Measurements from ENCODE around the gene PTX4.

The PTX4 gene

GRCh38 chr16:1488619-1489018 lies at the start of gene PTX4:
PTX4 (minus strand) TSS chr16:1488944; CDS start chr16:1488909, 35 bp downstream.
- Histone ChIP-seq H3K36me3 (ENCODE audit: control insufficient read depth, insufficient read depth, low read length) (no peaks in the 10 kb centered on the region), H3K27me3 (replicated peaks; ENCODE audit: control insufficient read depth, insufficient read depth, low read length) (no peaks in the 10 kb centered on the region), H3K4me3 (replicated peaks; ENCODE audit: low read depth, low read length) (no peak within 1 kb of the TSS)
- DNase-seq (ENCODE audit: extremely low read depth, insufficient read length): no peak
- no peak for TF ChIP-seq CTCF (IDR thresholded peaks at IDR 0.05; ENCODE audit: insufficient read depth, low read length, poor library complexity, severe bottlenecking)

DNA sequence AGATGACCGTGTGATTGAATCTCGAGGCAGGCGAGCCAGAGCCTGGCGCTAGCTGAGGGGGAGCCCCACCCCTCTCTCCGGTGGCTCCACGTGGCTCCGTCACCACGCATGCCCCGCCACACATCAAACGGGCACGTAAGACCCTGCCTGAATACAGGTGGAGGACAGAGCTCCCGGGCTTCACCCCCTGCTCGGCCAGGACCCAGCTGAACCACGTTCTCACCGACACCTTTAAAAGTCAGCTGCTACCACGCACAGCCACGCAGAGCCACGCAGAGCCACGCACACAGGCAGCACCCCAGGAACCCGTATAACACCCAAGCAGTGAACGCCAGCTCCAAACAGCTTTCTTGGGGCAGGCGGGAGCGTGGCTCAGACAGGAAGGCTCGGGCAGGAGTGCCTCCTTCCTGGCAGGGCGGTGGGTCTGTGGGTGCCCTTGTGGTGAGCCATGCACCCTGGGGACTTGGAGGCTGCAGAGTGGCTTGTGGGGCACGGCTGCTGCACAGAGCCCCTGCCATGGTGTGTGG lies 49.1 kb upstream of the PTX4 start:
- Histone ChIP-seq H3K4me3 (replicated peaks; ENCODE audit: low read depth, low read length) (no peak overlapping the region), H3K27me3 (replicated peaks; ENCODE audit: control insufficient read depth, insufficient read depth, low read length) (no peaks in the 10 kb centered on the region; the same call in 1 of the 2 replicates), H3K36me3 (ENCODE audit: control insufficient read depth, insufficient read depth, low read length) (no peaks in the 10 kb centered on the region)
- no peak for TF ChIP-seq CTCF (IDR thresholded peaks at IDR 0.05; ENCODE audit: insufficient read depth, low read length, poor library complexity, severe bottlenecking)
- no peak for DNase-seq (ENCODE audit: extremely low read depth, insufficient read length)

GRCh38 chr16:1537138-1537577 lies 48.4 kb upstream of the PTX4 start:
- DNase-seq (ENCODE audit: extremely low read depth, insufficient read length): no peak
- no peaks in the 10 kb centered on the region for H3K36me3 ChIP-seq (ENCODE audit: control insufficient read depth, insufficient read depth, low read length)

GRCh38 chr16:1536601-1537000 lies 47.9 kb upstream of the PTX4 start:
- no peaks in the 10 kb centered on the region; the same call in 1 of the 2 replicates for H3K27me3 ChIP-seq (replicated peaks; ENCODE audit: control insufficient read depth, insufficient read depth, low read length)
- no peak for TF ChIP-seq CTCF (IDR thresholded peaks at IDR 0.05; ENCODE audit: insufficient read depth, low read length, poor library complexity, severe bottlenecking)
- no peak for DNase-seq (ENCODE audit: extremely low read depth, insufficient read length)
- H3K4me3 ChIP-seq (replicated peaks; ENCODE audit: low read depth, low read length): no peak overlapping the region
- H3K36me3 ChIP-seq (ENCODE audit: control insufficient read depth, insufficient read depth, low read length): no peaks in the 10 kb centered on the region

More at GRCh38 chr16:1537138-1537577, 48.4 kb upstream of the PTX4 start:
- Histone ChIP-seq H3K27me3 (replicated peaks; ENCODE audit: control insufficient read depth, insufficient read depth, low read length) (no peaks in the 10 kb centered on the region; the same call in 1 of the 2 replicates), H3K4me3 (replicated peaks; ENCODE audit: low read depth, low read length) (no peak overlapping the region)
- no peak for TF ChIP-seq CTCF (IDR thresholded peaks at IDR 0.05; ENCODE audit: insufficient read depth, low read length, poor library complexity, severe bottlenecking)

GRCh38 chr16:1535391-1536291 lies 46.9 kb upstream of the PTX4 start:
- Histone ChIP-seq H3K4me3 (replicated peaks; ENCODE audit: low read depth, low read length) (no peak overlapping the region), H3K36me3 (ENCODE audit: control insufficient read depth, insufficient read depth, low read length) (no peaks in the 10 kb centered on the region), H3K27me3 (replicated peaks; ENCODE audit: control insufficient read depth, insufficient read depth, low read length) (no peaks in the 10 kb centered on the region; the same call in 1 of the 2 replicates)
- no peak for TF ChIP-seq CTCF (IDR thresholded peaks at IDR 0.05; ENCODE audit: insufficient read depth, low read length, poor library complexity, severe bottlenecking)
- DNase-seq (ENCODE audit: extremely low read depth, insufficient read length): no peak
